NT2/D1 (cell line): ENCODE data around the gene OPRD1.

ENCODE experiments used
- YY1 ChIP-seq: IDR thresholded peaks from 2 replicates; pipeline ENCODE4 v1.6.1; 2011; ENCODE audit not compliant: insufficient read length, insufficient read depth
- ZNF274 ChIP-seq: IDR thresholded peaks from 2 replicates; pipeline ENCODE4 v1.6.1; 2011; ENCODE audit warnings: mild to moderate bottlenecking, low read depth, low read length

DNA sequence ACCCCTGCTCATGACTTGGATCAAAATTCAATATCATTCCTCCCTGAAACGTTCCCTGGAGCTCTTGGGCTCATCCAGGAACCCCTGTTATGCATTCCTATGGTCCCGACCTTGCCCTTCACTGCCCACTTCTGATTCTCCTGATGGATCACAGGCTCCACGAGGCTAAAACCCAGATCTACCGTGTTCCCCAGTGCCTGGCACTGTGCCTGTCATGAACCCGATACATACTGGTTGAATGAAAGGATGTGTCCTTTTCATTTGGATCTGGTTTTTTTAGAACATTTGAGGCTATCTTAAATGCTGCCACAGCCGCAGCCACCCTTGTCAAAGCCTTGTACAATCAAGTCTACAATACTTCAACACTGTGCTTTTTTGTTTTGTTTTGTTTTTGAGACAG, 22.2 kb upstream of the OPRD1 start:
- TF ChIP-seq YY1 (no peak), ZNF274 (no peak)
